Stimulated activated CD4-positive, alpha-beta T cell treated with anti-CD3 and anti-CD28 coated beads, TNF-alpha, amount 100 ng/mL, for 4 hours (primary cell): Measurements from ENCODE around the gene RABGEF1.
"Not testable (repeated sequence)": the region's sequence is repeated elsewhere in the genome, so short reads cannot be mapped to it uniquely, and the experiment has no call there.

ENCODE experiments used
- DNase-seq, 3 experiments: peaks; one replicate each; pipeline ENCODE4 v3.0.0-alpha.2; 2020; ENCODE audit warnings: low read depth in 3 of 3

The RABGEF1 gene

GRCh38 chr7:66765322-66766025 is 24.9 kb downstream of the RABGEF1 start:
- DNase-seq: not testable (repeated sequence)

GRCh38 chr7:66766041-66766440 is 25.5 kb downstream of the RABGEF1 start:
- no peak for DNase-seq

- DNase-seq: not testable (repeated sequence)
These were observed 27.0 kb downstream of the RABGEF1 start for GRCh38 chr7:66767486-66767885.

- DNase-seq: no peak
These were observed 28.6 kb downstream of the RABGEF1 start for GRCh38 chr7:66768865-66769832.

- no peak for DNase-seq
These were observed 29.4 kb downstream of the RABGEF1 start for GRCh38 chr7:66769833-66770512.

GRCh38 chr7:66771795-66772194 is 31.3 kb downstream of the RABGEF1 start:
- DNase-seq: no peak

- DNase-seq: not testable (repeated sequence)
These were observed 33.2 kb downstream of the RABGEF1 start for GRCh38 chr7:66773744-66774143.

GRCh38 chr7:66776383-66776782 is 35.9 kb downstream of the RABGEF1 start:
- not testable (repeated sequence) for DNase-seq

- no peak for DNase-seq
These were observed 36.4 kb downstream of the RABGEF1 start for GRCh38 chr7:66776800-66777442.

- DNase-seq: no peak
These were observed 37.7 kb downstream of the RABGEF1 start for GRCh38 chr7:66778201-66778600.

- no peak for DNase-seq
These were observed 39.3 kb downstream of the RABGEF1 start for GRCh38 chr7:66779669-66780409.

- DNase-seq: no peak
These were observed 41.0 kb downstream of the RABGEF1 start for GRCh38 chr7:66781408-66782090.

GRCh38 chr7:66782875-66783274 is 42.3 kb downstream of the RABGEF1 start:
- DNase-seq: not testable (repeated sequence)

- not testable (repeated sequence) for DNase-seq
These were observed 43.5 kb downstream of the RABGEF1 start for GRCh38 chr7:66783887-66784595.

GRCh38 chr7:66790196-66790595 is 49.7 kb downstream of the RABGEF1 start:
- DNase-seq: no peak

- DNase-seq: no peak
These were observed 50.2 kb downstream of the RABGEF1 start for GRCh38 chr7:66790725-66791124.

- DNase-seq: no peak
These were observed 60.1 kb downstream of the RABGEF1 start for GRCh38 chr7:66800591-66800990.

GRCh38 chr7:66804001-66804400 is 63.5 kb downstream of the RABGEF1 start:
- DNase-seq: no peak

GRCh38 chr7:66807736-66808135 is 67.2 kb downstream of the RABGEF1 start:
- no peak for DNase-seq

- no peak for DNase-seq
These were observed 70.2 kb downstream of the RABGEF1 start for GRCh38 chr7:66810716-66811115.
